Panc1 (cell line): ENCODE results near the gene PPP1R12A. TPM values are rescaled to one million over a fixed set of nuclear protein-coding genes. Genes with fewer than 3 reads are reported as not detected.

Experiments
- ATAC-seq: fragments of 200-7000 bp; cut with Tn5 transposase; 2 replicates; pipeline ENCODE4 v1.9.1; 2020; ENCODE audit warnings: mild to moderate bottlenecking, moderate library complexity
- BruUV-seq: library from RNA; stranded (reverse); fragments of 400-500 nt; replicated peaks from 2 replicates; lab custom pipeline; 2021; lab: Mats Ljungman, UMichigan
- CTCF ChIA-PET: fragments of 300-600 bp; sonication (Branson Sonifier 250); formaldehyde crosslinking; loops from one replicate; lab custom pipeline; 2022; ENCODE audit warnings: antibody characterized with exemption; lab: Charles Lee
- POLR2A ChIA-PET: fragments of 300-600 bp; sonication (Branson Sonifier 250); formaldehyde crosslinking; loops from one replicate; lab custom pipeline; 2022; ENCODE audit warnings: antibody characterized with exemption; lab: Charles Lee
- DNase-seq: peaks from one replicate; pipeline ENCODE4 v3.0.0-alpha.2; 2010; ENCODE audit warnings: low read depth, low spot score
- H3K27ac ChIP-seq: 2 replicates; pipeline ENCODE4 v1.5.1; 2011; ENCODE audit warnings: mild to moderate bottlenecking, low read length, inconsistent platforms
- H3K27me3 ChIP-seq: fragments of 200-500 bp; sonication (Bioruptor generic); 2 replicates; pipeline ENCODE4 v1.6.0; 2014; ENCODE audit warnings: low read length, inconsistent platforms; ENCODE audit not compliant: control insufficient read depth, insufficient read depth
- H3K36me3 ChIP-seq: fragments of 200-500 bp; sonication (Bioruptor generic); 2 replicates; pipeline ENCODE4 v1.5.1; 2014; ENCODE audit warnings: inconsistent platforms, mild to moderate bottlenecking, low read length, moderate library complexity; ENCODE audit not compliant: control insufficient read depth, insufficient read depth
- H3K4me1 ChIP-seq: 2 replicates; pipeline ENCODE4 v1.5.1; 2011; ENCODE audit warnings: inconsistent platforms, mild to moderate bottlenecking, low read length, moderate library complexity; ENCODE audit not compliant: control insufficient read depth, insufficient read depth
- H3K4me3 ChIP-seq, 2 experiments: 2 replicates each; pipeline ENCODE4 v1.5.1; 2011 to 2012; ENCODE audit warnings: low read depth in 2 of 2, low read length in 2 of 2, mild to moderate bottlenecking in 2 of 2, inconsistent platforms in 1 of 2, moderate library complexity in 1 of 2
- H3K9me3 ChIP-seq: fragments of 200-500 bp; sonication (Bioruptor generic); 2 replicates; pipeline ENCODE4 v1.5.1; 2014; ENCODE audit warnings: low read depth, mild to moderate bottlenecking, inconsistent platforms, low read length, moderate library complexity; ENCODE audit not compliant: control insufficient read depth, insufficient read depth
- POLR2AphosphoS5 ChIP-seq: IDR thresholded peaks from 2 replicates; pipeline ENCODE4 v1.6.1; 2012; ENCODE audit warnings: mild to moderate bottlenecking, low read depth, low read length, moderate library complexity
- SIN3A ChIP-seq: IDR thresholded peaks from 2 replicates; pipeline ENCODE4 v1.6.1; 2012; ENCODE audit warnings: low read depth, mild to moderate bottlenecking, low read length, moderate library complexity, borderline replicate concordance; ENCODE audit not compliant: insufficient read depth
- TCF7L2 ChIP-seq: IDR thresholded peaks from 2 replicates; pipeline ENCODE4 v1.6.1; 2011; ENCODE audit warnings: mild to moderate bottlenecking, low read depth, low read length, inconsistent platforms
- in situ Hi-C: cut with HindIII; loops from 2 replicates; pipeline ENCODE4 v1.10.0; 2016; ENCODE audit warnings: low sequenced_read_pairs, low pct_unique_long_range_greater_than_20kb
- intact Hi-C: fragments of 100-400 bp; cut with micrococcal nuclease; formaldehyde crosslinking; loops from one replicate; pipeline ENCODE4 v1.10.0; 2022; ENCODE audit not compliant: unreplicated experiment
- total RNA-seq: library from RNA; stranded (reverse); gene quantifications from one replicate; pipeline ENCODE4 v1.2.1, GENCODE V29; 2021; ENCODE audit not compliant: unreplicated experiment
- TF ChIP-seq, protein P1 (sequence below): fragments of 450-650 bp; IDR thresholded peaks from 2 replicates; pipeline ENCODE4 v1.5.1; 2017; ENCODE audit warnings: mild to moderate bottlenecking
- TF ChIP-seq, protein P2 (sequence below), 2 experiments: IDR thresholded peaks; 2 replicates each; pipeline ENCODE4 v1.6.1; 2011 to 2012; ENCODE audit warnings: low read depth in 2 of 2, control low read depth in 1 of 2, low read length in 1 of 2, mild to moderate bottlenecking in 1 of 2, moderate library complexity in 1 of 2; ENCODE audit not compliant: insufficient read depth in 1 of 2

Gene PPP1R12A
- total RNA-seq, 1 experiment from 2014 or later = 61.6 TPM

DNA sequence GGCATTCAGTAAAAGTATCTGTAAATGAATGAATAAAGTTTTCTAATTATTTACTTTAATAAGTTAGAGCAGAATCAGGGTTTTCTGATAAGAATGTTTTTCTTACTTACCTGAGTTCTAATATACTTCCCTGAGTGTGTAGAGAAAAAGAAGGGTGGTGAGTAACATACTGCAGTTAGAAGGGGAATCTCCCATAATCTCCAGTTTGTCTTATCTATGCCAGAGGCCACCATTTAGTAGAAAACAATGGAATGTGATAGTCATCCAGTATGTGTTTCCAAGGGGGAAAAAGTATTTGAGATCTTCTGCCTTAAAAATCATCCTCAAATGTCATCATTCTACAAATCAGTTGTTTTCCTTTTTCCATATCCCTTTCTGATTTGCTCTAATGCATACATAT is 187.6 kb downstream of the PPP1R12A start:
- no peak for ATAC-seq
- in situ Hi-C loops (no loop called here), intact Hi-C loops (no loop called here)
- H3K4me3 ChIP-seq = no peak overlapping the region
- no TSS peak for BruUV-seq
- ChIA-PET POLR2A (no interaction called here), CTCF (no interaction called here)
- H3K36me3 ChIP-seq = no peaks in the 10 kb centered on the region
- no peaks in the 10 kb centered on the region for H3K4me1 ChIP-seq
- H3K27ac ChIP-seq = no peak overlapping the region
- no peaks in the 10 kb centered on the region for H3K9me3 ChIP-seq
- no peaks in the 10 kb centered on the region for H3K27me3 ChIP-seq
- no peak for DNase-seq
- no peak for TF ChIP-seq SIN3A
- TF ChIP-seq, protein P1, sequence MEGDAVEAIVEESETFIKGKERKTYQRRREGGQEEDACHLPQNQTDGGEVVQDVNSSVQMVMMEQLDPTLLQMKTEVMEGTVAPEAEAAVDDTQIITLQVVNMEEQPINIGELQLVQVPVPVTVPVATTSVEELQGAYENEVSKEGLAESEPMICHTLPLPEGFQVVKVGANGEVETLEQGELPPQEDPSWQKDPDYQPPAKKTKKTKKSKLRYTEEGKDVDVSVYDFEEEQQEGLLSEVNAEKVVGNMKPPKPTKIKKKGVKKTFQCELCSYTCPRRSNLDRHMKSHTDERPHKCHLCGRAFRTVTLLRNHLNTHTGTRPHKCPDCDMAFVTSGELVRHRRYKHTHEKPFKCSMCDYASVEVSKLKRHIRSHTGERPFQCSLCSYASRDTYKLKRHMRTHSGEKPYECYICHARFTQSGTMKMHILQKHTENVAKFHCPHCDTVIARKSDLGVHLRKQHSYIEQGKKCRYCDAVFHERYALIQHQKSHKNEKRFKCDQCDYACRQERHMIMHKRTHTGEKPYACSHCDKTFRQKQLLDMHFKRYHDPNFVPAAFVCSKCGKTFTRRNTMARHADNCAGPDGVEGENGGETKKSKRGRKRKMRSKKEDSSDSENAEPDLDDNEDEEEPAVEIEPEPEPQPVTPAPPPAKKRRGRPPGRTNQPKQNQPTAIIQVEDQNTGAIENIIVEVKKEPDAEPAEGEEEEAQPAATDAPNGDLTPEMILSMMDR = no peak
- TF ChIP-seq POLR2AphosphoS5 = no peak
- TF ChIP-seq TCF7L2 = no peak
- TF ChIP-seq, protein P2, sequence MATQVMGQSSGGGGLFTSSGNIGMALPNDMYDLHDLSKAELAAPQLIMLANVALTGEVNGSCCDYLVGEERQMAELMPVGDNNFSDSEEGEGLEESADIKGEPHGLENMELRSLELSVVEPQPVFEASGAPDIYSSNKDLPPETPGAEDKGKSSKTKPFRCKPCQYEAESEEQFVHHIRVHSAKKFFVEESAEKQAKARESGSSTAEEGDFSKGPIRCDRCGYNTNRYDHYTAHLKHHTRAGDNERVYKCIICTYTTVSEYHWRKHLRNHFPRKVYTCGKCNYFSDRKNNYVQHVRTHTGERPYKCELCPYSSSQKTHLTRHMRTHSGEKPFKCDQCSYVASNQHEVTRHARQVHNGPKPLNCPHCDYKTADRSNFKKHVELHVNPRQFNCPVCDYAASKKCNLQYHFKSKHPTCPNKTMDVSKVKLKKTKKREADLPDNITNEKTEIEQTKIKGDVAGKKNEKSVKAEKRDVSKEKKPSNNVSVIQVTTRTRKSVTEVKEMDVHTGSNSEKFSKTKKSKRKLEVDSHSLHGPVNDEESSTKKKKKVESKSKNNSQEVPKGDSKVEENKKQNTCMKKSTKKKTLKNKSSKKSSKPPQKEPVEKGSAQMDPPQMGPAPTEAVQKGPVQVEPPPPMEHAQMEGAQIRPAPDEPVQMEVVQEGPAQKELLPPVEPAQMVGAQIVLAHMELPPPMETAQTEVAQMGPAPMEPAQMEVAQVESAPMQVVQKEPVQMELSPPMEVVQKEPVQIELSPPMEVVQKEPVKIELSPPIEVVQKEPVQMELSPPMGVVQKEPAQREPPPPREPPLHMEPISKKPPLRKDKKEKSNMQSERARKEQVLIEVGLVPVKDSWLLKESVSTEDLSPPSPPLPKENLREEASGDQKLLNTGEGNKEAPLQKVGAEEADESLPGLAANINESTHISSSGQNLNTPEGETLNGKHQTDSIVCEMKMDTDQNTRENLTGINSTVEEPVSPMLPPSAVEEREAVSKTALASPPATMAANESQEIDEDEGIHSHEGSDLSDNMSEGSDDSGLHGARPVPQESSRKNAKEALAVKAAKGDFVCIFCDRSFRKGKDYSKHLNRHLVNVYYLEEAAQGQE (IDR thresholded peaks at IDR 0.05; ENCODE audit: insufficient read depth in 1 of 2, low read depth in 2 of 2, low read length in 1 of 2) = no peak

DNA sequence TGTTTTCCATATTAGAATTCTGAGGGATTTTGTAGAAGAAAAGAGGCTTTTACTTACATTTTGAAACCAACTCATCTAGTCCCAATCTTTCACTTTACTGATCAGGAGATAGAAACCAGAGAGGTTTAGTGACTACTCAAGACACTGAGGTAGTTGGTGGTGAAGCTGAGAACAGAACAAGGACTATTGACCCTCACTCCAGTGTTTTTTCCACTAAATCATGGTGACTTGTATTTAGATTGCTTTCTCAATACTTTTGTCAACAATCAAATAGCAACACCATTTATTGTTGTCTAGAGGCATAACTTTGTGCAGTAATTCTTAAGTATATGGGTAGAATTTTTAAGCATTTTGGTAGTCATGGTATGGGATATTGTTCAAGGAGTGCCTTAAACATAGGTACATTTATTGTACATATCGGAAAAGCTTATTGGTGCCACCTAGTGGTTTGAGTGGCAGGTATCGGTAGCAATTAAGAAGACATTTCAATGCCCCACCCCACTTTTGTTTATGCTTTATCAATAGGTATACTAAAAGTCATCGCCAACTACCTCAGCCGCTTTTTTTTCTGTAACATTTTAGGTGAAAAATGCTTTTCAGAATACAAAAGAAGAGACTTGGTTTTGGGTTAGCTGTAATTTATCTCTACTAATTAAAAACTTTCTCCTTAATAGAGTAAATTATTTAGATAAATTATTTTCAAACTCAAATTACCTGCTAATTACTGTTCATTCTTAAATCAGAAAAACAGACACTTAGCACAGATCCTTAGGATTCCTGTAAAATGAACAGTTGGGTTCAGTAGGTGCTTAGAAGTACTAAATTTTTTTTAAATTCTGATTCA is 196.8 kb downstream of the PPP1R12A start:
- intact Hi-C loops = loop anchor here (5.0 kb wide), 3 partner anchors 181 to 331 kb away; no protein-coding TSS in a partner anchor
- in situ Hi-C loops = no loop called here
- Histone ChIP-seq H3K36me3 (no peaks in the 10 kb centered on the region), H3K27ac (peak overlapping the region; percentile 25; the same call in 1 of the 2 replicates), H3K27me3 (no peaks in the 10 kb centered on the region), H3K9me3 (no peaks in the 10 kb centered on the region), H3K4me1 (no peaks in the 10 kb centered on the region), H3K4me3 (no peak overlapping the region)
- POLR2A ChIA-PET = no interaction called here
- peak; percentile 27 for DNase-seq
- BruUV-seq = no TSS peak
- CTCF ChIA-PET = interaction anchor here (0.6 to 0.7 kb wide), 3 partner anchors 10 to 214 kb away, joined by 3 to 7 read pairs (median 5); no protein-coding TSS in a partner anchor
- TF ChIP-seq, protein P1 = peak; percentile 73; the same call in 1 of the 2 replicates
- TF ChIP-seq, protein P2 (IDR thresholded peaks at IDR 0.05; ENCODE audit: insufficient read depth in 1 of 2, low read depth in 2 of 2, low read length in 1 of 2) = no peak
- ATAC-seq = peak; percentile 90
